GM18508 (cell line): ENCODE results near the gene PTN.
"Not testable (repeated sequence)": the region's sequence is repeated elsewhere in the genome, so short reads cannot be mapped to it uniquely, and the experiment has no call there.

ENCODE experiments used
- ATAC-seq: cut with Tn5 transposase; IDR thresholded peaks from one replicate; pipeline ENCODE4 v1.9.1; 2021; ENCODE audit warnings: moderate number of reproducible peaks; ENCODE audit not compliant: insufficient read depth, unreplicated experiment

PTN gene

DNA sequence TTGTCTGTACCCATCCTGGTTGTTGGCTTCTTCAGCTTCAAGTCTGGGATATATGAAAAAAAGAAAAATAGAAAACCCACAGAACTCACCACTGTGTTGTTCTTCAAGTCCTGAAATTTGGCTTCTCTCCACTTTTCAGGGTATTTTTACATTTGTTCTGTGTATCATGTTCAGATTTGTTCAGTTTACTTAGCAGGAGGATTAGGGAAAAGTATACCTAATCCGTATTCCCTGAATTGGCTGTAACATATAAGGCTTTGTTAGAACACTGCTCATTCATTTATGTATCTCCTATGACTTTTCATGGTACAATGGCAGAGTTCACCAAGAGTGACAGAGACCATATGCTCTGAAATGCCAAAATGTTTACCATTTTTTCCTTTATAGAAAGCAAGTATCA lies 146.9 kb downstream of the PTN start:
- ATAC-seq, result no peak

DNA sequence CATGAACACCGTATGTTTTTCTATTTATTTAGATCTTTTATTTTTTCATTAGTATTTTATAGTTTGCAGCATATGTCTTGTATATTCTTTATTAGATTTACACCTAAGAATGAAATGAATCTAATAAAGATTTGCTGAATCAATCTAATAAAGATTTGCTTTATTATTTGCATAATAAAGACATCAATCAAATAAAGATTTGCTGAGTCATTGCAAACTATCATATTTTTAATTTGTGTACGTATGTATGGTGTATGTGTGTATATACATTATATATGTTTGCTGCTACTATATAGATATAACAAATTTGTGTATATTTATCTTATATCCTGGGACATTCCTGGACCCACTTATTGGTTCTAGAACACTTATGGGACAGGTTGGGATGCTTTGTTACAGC lies 147.5 kb downstream of the PTN start:
- no peak for ATAC-seq

DNA sequence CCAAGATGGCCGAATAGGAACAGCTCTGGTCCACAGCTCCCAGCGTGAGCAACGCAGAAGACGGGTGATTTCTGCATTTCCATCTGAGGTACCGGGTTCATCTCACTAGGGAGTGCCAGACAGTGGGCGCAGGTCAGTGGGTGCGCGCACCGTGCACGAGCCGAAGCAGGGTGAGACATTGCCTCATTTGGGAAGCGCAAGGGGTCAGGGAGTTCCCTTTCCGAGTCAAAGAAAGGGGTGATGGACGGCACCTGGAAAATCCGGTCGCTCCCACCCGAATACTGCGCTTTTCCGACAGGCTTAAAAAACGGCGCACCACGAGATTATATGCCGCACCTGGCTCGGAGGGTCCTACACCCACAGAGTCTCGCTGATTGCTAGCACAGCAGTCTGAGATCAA lies 161.9 kb downstream of the PTN start:
- not testable (repeated sequence) for ATAC-seq
